Measurements from ENCODE around the gene PYGL.

- TF ChIP-seq CTCF (conservative IDR thresholded peaks at IDR 0.05; ENCODE audit: low read depth, low read length) (no peak), EZH2phosphoT487 (IDR thresholded peaks at IDR 0.05; ENCODE audit: borderline replicate concordance, low read length) (no peak), EZH2 (IDR thresholded peaks at IDR 0.05; ENCODE audit: low read length, unreplicated experiment) (no peak)
Observed at GRCh38 chr14:50887476-50887875, 56.8 kb downstream of the PYGL start.
